GM11168 (cell line): Measurements from ENCODE around the gene SWT1.

Experiments used
- in situ Hi-C: fragments of 300-500 bp; cut with MboI; formaldehyde crosslinking; loops from one replicate; pipeline ENCODE4 v1.12.0; 2022; ENCODE audit warnings: low sequenced_read_pairs; ENCODE audit not compliant: unreplicated experiment

The SWT1 gene

DNA sequence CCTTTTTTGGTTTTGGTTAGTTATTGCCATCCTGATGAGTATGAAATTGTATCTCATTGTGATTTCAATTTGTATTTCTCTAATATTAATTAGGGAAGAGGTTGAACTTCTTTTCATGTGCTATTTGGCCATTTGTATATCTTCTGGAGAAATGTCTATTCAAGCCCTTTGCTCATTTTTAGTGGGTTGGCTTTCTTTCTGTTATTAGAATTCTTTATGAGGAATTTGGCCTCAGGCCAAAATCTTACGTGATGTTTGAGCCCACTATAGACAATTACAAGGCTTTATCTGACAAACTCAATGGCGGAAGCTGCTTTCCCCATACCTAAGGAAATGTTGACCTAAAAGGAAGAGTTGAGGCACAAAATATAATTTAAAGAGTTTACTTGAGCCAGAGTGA is 127.1 kb downstream of the SWT1 start:
- in situ Hi-C loops: no loop called here

DNA sequence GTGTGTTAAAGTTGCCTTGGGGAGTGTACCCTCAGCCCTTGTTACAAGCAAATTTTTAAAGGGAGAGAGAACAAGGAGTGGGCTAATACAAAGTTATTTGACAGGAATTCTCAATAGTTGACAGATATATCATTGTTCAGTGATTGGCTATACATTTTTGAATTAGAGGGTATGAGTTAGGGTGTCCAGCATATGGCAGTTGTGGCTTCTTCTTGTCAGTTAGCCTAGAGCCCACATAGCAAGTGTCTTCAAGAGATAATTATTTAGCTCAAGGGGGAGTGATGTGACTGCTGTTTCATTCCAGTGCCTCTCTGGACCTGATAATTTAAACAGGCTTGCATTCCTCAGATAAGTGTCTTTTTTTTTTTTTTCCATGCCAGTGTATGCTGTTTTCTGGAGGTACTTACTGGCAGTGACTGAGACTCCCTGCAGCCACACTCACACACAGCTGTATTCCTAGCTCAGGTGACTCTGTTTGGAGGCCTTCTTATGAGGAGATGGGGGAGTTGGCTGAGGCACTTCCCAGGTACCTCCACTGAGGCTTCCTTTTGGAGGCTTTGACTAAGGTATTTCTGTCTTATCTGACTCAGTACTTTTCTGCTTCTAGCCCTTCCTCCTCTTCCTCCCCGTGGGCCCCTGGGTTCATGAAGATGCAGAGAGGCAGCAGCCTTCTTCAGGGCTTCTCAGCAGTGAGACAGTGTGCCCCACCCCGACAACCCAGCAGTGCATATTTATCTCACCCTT is 127.7 kb downstream of the SWT1 start:
- in situ Hi-C loops: no loop called here

DNA sequence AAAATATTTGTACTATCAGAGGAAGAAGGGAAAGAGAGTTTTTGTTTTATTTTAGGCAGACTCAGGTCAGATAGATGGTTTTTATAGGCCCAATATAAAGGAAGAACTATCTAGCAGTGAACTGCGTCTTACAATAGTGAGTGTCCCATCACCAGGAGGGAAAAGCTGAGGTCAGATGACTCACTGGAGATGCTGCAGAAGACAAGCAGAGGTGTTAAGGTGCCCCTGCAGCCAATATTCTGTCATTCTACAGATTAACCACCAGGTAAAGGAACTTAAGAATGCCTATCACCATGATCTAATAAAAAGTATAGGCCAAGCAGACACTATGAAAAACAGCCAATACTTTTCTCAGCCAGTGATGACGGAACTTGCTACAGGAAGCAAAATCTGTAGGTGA is 130.5 kb downstream of the SWT1 start:
- in situ Hi-C loops: no loop called here

DNA sequence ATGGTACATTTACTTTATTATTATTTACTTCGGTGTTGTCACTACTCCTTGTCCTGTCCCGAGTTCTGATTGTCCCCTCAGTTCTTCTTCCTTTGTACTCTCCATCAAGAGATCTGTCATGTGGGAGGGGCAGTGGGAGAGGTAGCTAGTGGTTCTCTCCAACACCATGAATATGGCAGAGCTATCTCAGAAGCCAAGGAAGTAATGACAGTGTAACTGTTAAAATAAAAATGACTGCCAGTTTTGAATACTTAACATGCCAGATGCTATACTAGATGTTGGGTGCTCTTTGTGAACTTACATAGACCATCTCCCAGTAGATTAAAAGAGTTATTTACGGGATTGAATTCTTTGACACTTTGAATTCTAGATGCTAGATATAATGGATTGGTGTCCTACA is 131.5 kb downstream of the SWT1 start:
- in situ Hi-C loops: no loop called here

DNA sequence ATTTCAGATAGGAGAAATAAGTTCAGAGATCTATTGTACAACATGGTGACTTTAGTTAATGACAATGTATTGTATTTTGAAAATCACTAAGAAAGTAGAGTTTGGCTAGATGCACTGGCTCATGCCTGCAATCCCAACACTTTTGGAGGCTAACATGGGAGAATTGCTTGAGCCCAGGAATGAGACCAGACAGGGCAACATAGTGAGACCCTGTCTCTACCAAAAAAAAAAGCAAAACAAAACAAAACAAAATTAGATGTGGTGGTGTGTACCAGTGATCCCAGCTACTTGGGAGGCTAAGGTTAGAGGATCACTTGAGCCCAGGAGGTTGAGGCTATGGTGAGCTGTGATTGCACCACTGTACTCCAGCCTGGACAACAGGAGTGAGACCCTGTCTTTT is 132.9 kb downstream of the SWT1 start:
- in situ Hi-C loops: no loop called here

DNA sequence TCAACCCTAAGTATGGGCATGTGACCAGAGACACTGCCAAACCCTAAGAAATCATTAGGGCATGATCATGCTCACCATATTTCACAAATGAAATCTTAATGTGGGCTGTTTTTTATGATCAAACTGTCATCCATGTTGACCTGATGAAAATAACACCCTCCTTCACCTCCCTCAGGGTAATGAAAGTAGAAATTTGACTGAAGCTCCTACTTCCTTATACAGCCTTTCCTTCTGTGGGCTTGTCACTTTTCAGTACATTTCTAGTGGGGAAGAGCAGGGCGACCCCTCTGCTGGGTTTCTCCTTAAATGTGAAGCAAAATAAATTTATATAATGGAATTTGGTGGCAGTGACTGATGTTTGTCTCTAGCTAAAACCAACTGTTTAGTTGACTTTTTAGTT is 134.2 kb downstream of the SWT1 start:
- in situ Hi-C loops: no loop called here

DNA sequence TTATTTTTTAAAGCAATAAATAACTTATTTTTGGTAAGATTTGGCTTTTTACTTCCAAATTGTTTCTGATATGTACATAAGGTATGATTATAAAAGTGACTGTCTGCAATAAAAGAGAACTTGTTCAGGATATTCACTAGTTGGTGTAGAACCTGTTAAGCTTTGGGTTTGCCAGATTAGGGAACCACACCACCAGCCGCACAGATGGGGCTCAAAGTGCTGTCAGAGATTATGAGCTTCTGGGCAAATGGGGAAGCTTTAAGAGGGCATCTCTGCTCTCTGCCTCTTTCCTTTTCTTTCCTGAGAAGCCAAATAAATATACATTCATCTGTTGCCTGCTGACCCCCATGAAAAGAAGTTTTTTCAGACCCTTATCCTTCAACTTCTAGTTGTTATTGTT is 134.7 kb downstream of the SWT1 start:
- in situ Hi-C loops: no loop called here

DNA sequence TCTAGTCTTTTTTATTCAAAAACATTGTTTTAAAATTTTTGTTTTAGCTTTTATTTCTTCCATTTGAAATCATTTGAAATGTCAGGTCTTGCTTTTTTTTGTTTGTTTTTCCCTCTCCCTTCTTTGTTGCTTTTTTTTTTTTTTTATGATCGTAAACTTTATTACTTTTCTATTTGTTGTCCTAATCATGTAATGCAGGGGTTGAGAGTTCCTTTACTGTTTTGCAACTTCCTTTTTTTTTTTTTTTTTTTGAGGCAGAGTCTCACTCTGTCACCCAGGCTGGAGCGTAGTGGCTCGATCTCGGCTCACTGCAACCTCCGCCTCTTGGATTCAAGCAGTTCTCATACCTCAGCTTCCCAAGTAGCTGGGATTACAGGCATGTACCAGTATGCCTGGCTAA is 135.3 kb downstream of the SWT1 start:
- in situ Hi-C loops: no loop called here

DNA sequence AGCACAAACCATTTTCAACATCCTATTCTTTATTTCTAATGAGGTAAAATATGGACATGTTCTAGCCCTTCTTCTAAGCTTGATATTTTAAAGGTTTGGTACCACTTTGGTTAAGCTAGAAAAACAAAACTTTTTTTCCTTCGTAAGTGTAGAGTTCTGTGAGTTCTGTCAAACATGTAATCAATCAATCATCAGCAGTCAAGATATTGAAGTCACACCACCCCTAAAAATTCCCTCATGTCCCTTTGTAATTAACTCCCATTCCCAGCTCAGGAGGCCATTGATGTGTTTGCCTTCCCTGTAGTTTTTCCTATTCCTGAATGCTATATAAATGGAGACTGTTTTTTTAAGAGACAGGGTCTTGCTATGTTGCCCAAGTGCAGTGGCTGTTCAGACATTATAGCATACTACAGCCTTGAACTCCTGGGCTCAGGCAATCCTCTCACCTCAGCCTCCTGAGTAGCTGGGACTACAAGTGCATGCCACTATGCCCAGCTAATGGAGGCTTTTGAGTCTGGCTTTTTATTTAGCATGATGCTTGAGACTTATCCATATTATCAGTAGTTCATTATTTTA is 137.1 kb downstream of the SWT1 start:
- in situ Hi-C loops: no loop called here

DNA sequence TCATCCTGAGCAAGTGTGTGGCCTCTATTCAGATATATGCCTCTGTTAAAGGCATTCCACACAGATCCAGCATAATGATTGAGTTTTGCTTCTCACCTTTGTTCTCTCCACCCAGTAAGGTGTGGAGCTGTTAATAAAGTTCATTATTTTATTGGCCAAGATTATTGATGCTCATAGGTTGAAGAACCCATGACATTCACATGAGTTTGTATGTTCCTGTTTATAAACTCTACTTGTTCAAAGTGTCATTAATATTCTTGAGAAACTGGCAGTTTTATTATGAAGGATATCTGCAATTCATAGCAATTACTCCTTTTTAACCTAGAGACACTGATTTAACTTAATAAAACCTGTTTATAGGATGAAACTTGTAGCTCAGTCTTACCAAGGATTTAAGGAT is 138.1 kb downstream of the SWT1 start:
- in situ Hi-C loops: no loop called here

DNA sequence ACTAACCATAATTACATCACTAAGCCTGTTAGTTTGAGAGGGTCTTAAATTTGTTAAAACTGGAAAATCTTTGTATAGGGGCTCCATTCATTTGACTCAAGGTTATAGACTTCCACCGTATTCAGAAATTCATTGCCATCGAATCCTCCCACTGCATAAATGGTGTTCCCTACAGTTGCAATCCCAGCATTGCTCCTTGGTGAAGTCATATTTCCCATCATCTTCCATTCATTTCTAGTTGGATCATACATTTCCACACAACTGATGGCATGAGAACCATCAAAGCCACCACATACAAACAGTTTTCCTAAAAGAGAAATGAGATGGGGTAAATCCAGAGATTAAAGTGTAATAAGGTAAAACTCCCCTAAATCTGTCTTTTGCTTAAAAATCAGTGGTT is 141.0 kb downstream of the SWT1 start:
- in situ Hi-C loops: no loop called here

DNA sequence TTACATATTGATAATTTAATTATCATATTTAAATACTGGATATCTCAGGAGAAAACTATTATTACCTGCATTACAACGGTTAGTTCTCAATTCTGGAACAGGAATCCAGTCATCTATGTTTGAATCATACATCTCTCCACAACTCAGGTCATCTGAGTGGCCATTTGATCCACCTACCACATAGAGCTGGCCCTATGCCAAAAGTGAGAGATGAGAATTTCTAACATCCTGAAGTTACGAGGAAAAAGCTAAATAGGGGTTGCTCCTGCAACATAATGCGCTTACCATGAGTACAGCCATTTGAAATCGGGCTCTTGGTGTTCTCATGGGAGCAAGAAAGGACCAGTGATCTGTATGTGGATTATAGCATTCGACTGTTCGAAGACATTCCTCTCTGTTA is 143.2 kb downstream of the SWT1 start:
- in situ Hi-C loops: loop anchor here (25.0 kb wide), 1 partner anchor 362 kb away; no protein-coding TSS in a partner anchor

DNA sequence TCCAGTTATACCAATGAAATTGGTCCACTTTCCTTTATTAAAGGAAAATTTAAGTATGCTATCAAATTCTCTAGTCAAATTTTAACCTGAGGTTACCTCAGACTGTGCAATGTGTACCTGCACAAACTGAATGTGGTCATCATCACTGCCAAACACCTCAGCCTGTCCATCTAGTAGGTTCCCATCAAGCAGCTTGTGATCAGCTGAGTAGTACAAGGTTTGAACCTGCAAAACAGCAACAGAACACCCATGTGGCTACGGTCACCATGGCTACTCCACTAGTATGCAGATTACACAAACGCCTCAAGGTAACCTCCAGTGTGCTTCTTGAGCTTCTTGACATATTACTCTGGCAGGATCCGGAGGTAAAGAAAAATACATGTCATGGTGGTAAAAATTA is 148.5 kb downstream of the SWT1 start:
- in situ Hi-C loops: loop anchor here (25.0 kb wide), 1 partner anchor 357 kb away; no protein-coding TSS in a partner anchor

DNA sequence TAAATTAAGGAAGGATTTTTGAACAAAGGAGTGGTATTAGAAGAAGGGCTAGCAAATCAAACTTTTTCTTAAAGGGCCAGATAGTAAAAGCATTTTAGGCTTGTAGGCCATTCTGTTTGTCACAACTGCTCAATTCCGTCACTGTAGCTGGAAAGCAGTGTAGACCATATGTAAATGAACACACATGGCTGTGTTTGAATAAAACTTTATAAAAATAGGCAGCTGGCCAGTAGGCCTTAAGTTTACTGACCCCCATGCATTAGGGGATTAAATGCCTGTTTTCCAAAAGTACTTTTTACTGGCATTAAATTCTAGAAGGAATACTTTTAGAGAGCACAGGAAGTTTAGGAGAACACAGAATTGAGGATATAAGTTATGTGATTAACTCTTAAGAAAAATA is 151.2 kb downstream of the SWT1 start:
- in situ Hi-C loops: loop anchor here (25.0 kb wide), 1 partner anchor 354 kb away; no protein-coding TSS in a partner anchor

DNA sequence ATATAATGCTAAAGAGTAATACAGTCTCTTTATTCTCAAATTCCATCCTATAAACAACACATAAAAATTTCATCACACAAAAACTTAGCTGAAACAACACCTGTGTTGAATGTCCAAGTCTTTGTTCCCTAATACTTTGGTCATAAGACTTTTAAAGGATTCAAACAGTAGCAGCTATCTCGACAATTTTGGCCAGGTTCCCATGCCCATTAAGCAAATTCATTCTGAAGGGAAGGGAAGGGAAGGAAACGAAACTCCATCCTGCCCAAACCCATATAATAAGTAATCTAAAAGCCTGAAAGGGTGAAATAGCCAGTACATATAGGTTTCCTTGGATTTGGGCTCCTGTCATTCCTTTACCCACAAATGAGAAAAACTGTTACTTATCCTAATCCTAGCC is 152.6 kb downstream of the SWT1 start:
- in situ Hi-C loops: loop anchor here (25.0 kb wide), 1 partner anchor 353 kb away; no protein-coding TSS in a partner anchor

DNA sequence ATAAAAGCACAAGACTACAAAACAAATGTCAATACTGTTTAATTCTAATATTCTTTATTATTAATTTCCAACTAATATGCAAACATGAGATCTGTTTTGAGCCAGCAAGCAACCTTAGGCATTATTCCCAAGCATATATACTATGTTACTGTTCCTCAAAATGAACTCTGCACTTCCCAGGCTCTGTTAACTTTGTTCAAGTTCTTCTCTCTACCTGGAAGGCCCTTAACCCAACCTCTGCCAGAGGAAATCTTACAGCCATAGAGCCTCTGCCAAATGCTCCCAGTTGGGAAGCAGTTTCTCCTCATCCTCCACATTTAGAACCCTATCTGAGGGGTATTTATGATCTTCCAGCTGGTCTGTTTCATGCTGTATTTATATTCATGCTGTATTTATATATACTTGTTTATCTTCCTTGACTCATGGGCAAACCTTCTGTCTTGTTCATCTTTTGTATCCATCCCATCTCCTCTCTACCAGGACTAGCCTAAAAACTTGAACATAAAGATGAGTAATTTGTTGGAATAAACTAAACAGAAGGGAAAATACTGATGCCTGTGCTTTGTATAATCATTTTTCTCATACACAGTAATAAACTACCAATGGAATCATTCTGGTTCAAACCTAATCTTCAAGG is 154.7 kb downstream of the SWT1 start:
- in situ Hi-C loops: loop anchor here (10.0 to 25.0 kb wide), 2 partner anchors 253 to 351 kb away; no protein-coding TSS in a partner anchor

DNA sequence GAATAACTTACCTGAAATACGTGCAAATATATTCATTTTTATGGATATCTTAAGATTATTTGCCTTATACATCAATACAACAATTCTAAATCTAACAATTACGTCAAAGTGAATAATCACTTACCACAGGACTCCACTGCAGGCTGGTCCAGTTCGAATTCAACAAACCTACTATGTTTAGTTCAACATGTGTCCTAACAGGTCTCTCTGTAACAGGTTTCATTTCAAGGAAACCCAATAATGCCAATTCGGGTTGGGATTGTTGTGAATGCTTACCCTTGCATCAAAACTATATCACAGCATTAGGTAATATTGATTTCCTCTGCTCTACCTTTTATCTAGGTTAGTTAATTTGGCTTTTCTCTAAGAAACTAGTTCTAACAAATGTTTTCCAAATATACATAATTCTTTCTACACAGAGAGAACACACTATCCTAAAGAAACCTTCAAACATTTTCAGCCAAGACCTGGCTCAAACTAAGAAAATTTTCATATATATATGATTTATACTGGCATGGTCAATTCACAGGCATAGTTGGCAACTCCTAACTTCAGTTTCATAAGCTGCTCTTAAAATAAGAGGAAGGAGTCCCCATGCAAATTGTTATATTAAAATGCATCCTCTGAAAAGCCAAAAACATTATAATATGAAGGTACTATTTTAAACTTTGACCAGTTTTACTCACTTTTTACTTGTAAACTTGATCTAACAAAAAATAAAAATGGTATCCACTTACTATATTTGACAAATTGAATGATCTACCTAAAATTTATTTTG is 155.6 kb downstream of the SWT1 start:
- in situ Hi-C loops: loop anchor here (10.0 to 25.0 kb wide), 2 partner anchors 252 to 350 kb away; no protein-coding TSS in a partner anchor

DNA sequence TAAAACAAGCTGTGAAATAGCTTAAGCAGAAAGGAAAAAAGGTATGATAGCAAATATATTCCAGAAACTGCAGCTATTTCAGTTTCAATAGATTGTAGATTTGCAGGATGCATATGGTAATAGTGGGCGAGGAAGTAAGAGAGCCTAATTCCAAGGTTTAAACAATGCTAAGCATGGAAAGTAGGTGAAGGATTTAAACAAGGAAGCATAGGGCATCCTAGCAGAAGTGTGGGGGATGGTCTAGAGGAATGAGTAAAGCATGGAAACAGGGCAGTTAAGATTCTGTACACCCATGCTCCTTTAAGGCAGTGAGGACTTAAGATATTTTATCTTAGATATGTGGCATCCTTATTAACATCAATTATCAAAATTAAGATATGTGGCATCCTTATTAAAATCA is 157.4 kb downstream of the SWT1 start:
- in situ Hi-C loops: loop anchor here (10.0 to 25.0 kb wide), 2 partner anchors 250 to 348 kb away; no protein-coding TSS in a partner anchor

DNA sequence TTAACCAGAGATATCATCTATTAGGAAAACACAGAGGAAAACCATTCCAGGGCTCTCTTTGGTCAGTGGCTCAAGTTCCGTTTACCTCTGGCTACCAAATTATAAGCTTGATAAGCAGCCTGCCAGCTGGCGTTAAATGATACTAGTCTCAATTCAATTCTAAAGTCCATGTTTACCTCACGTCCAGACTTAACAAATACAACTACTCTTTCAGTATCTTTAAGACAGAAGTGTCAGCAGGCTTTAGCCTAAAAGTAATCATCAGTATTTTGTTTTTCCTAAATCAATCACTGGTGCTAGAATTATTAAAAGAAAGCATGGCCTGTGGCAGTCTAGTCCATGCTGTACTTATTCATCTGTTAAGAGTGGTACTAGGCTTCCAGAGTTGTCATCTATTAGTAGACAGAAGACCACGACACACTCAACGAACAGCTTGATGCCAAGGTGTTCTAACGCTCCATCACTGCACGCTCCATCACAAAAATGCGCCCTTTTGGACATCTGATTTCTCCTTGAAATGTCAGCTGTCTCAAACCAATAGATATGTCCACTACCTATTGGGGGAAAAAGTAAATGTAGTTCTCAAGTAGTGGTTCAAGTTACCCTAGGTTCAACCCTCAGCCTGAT is 158.6 kb downstream of the SWT1 start:
- in situ Hi-C loops: loop anchor here (10.0 to 25.0 kb wide), 2 partner anchors 249 to 347 kb away; no protein-coding TSS in a partner anchor
